Mucosa of descending colon (tissue), 3 donors: ENCODE measurements around the gene SDR42E2. TPM values are rescaled to one million over a fixed set of nuclear protein-coding genes. Genes with fewer than 3 reads are reported as not detected.
"Not testable (repeated sequence)": the region's sequence is repeated elsewhere in the genome, so short reads cannot be mapped to it uniquely, and the experiment has no call there.

ENCODE experiments used
- ATAC-seq: fragments of 200-7000 bp; cut with Tn5 transposase; one replicate; pipeline ENCODE4 v1.9.1; 2020; ENCODE audit warnings: mild to moderate bottlenecking, moderate library complexity
- DNase-seq, 3 donors: peaks; one replicate each; pipeline ENCODE4 v3.0.0-alpha.2; 2020
- H3K36me3 ChIP-seq: fragments of 200-600 bp; one replicate; pipeline ENCODE4 v1.8.0; 2021; ENCODE audit warnings: low read depth, mild to moderate bottlenecking
- H3K4me1 ChIP-seq: fragments of 200-600 bp; one replicate; pipeline ENCODE4 v1.8.0; 2021; ENCODE audit warnings: low read depth, mild to moderate bottlenecking
- H3K4me3 ChIP-seq: fragments of 200-600 bp; one replicate; pipeline ENCODE4 v1.8.0; 2021; ENCODE audit warnings: mild to moderate bottlenecking
- H3K9me3 ChIP-seq: fragments of 200-600 bp; one replicate; pipeline ENCODE4 v1.8.0; 2021; ENCODE audit warnings: mild to moderate bottlenecking
- intact Hi-C, 2 donors: fragments of 100-400 bp; cut with DNase I in 1 of 2; cut with micrococcal nuclease in 1 of 2; formaldehyde crosslinking; loops; one replicate each; pipeline versions ENCODE4 v1.11.0 to v1.11.1; 2022; cut with DNase I, micrococcal nuclease
- total RNA-seq, 3 donors: library from RNA; stranded (reverse); fragmentation: NEBNext Ultra II Directional in 2 of 3; extraction: Animal tissue kit (Norgen Biotek cat#: 25700) in 2 of 3; gene quantifications; one replicate each; pipeline versions ENCODE4 v1.2.1 to v1.2.4, GENCODE V29; 2021 to 2023
- TF ChIP-seq, protein P1 (sequence below): fragments of 200-600 bp; IDR thresholded peaks from one replicate; pipeline ENCODE4 v1.8.0; 2022; ENCODE audit warnings: antibody characterized with exemption, mild to moderate bottlenecking
- donor health status: DM: no; HTN: no; CAD: no; lungs with moderate emphysema.
- donor health status: DM: no; HTN: no; CAD: no.
- donor health status: DM: no; HTN: yes; CAD: no.

The SDR42E2 gene
- total RNA-seq, 3 donors from 2014 or later: not detected

DNA sequence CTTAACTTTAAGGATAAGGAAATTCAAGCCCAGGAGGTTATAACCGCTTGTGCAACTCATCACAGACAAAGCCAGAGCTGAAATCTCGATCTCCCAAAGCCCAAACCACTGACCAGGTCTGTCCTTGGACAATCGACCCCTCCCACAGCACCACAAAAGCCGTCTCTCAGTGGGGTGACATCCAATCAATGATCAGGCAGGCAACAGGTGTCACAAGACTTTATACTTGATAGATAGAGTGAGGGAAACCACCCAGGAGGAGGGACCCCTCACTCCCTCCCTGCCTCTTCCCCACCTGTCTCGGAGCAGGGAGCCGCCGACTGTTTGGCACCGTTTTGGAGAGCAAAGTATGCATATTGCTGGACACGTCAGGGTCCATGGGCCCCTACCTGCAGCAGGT, 14.5 kb upstream of the SDR42E2 start:
- TF ChIP-seq, protein P1, sequence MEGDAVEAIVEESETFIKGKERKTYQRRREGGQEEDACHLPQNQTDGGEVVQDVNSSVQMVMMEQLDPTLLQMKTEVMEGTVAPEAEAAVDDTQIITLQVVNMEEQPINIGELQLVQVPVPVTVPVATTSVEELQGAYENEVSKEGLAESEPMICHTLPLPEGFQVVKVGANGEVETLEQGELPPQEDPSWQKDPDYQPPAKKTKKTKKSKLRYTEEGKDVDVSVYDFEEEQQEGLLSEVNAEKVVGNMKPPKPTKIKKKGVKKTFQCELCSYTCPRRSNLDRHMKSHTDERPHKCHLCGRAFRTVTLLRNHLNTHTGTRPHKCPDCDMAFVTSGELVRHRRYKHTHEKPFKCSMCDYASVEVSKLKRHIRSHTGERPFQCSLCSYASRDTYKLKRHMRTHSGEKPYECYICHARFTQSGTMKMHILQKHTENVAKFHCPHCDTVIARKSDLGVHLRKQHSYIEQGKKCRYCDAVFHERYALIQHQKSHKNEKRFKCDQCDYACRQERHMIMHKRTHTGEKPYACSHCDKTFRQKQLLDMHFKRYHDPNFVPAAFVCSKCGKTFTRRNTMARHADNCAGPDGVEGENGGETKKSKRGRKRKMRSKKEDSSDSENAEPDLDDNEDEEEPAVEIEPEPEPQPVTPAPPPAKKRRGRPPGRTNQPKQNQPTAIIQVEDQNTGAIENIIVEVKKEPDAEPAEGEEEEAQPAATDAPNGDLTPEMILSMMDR: no peak
- ATAC-seq: no peak
- no peak overlapping the region for H3K4me3 ChIP-seq

DNA sequence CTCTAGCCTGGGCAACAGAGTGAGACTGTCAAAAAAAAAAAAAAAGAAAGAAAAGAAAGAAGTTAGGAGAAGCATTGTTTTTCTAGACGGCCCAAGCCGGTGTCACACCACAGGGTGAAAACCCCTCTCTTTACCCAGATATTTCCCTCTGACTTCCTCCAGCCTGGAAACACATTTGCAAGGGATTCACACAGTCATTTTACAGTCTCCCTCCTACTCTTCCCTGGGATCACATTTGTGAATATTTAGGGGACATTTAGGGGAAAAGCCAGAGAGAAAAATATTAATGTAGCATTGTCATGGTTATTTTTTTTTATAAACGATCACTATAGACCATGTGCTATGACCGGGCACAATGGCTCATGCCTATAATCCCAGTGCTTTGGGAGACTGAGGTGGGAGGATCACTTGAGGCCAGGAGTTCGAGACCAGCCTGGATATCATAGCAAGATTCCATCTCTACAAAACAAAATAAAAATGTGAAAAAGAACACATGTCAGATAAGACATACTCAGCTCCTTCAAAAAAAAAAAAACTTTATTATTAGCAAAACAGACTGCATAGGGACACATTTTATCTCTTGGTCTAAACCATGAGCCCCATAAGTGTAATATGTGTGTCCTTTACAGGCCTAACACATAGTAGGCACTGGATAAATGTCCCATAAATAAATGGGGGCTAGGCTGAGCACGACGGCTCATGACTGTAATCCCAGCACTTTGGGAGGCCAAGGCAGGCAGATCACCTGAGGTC, 10.9 kb upstream of the SDR42E2 start:
- Histone ChIP-seq H3K9me3 (no peaks in the 10 kb centered on the region), H3K4me3 (no peak overlapping the region), H3K4me1 (no peaks in the 10 kb centered on the region), H3K36me3 (no peaks in the 10 kb centered on the region)
- TF ChIP-seq, protein P1: no peak
- DNase-seq (no peak), ATAC-seq (no peak)
- intact Hi-C loops: no loop called here

More for the DNA sequence above, 14.5 kb upstream of the SDR42E2 start:
- Histone ChIP-seq H3K9me3 (no peaks in the 10 kb centered on the region), H3K36me3 (no peaks in the 10 kb centered on the region), H3K4me1 (no peaks in the 10 kb centered on the region)
- no peak for DNase-seq
- intact Hi-C loops: no loop called here

DNA sequence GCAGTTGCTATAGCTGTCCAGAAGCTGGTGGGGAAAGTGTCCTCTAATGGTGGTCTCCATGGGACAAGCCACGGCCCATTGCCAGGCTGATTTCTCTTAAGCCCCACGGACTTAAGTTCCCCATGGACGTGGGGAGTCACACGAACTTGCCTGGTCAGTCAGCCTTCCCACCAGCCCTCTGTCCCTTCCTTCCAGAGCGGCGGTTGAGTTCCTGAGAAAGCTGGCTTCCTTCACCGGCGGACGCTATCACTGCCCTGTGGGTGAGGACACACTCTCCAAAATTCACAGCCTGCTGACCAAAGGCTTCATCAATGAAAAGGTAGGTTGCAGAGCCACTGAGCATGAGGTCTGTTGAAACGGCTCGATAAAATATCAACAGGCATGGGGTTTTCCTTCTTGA, 10.0 kb upstream of the SDR42E2 start:
- TF ChIP-seq, protein P1: no peak
- no peak for ATAC-seq
- DNase-seq: no peak

DNA sequence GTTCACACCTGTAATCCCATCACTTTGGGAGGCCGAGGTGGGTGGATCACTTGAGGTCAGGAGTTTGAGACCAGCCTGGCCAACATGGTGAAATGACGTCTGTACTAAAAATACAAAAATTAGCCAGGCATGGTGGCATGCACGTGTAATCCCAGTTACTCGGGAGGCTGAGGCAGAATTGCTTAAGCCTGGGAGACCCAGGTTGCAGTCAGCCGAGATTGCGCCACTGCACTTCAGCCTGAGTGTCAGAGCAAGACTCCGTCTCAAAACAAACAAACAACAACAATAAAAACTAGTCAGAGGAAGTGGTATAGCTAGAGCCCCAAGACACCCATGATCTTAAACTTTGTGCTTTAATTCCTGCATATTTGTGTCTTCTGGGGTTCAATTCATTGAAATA, 9.2 kb upstream of the SDR42E2 start:
- DNase-seq, H3K4me3 ChIP-seq, intact Hi-C loops: not testable (repeated sequence)

More for the DNA sequence above, 10.0 kb upstream of the SDR42E2 start:
- Histone ChIP-seq H3K4me1 (no peaks in the 10 kb centered on the region), H3K36me3 (no peaks in the 10 kb centered on the region), H3K9me3 (no peaks in the 10 kb centered on the region), H3K4me3 (no peak overlapping the region)
- intact Hi-C loops: no loop called here

DNA sequence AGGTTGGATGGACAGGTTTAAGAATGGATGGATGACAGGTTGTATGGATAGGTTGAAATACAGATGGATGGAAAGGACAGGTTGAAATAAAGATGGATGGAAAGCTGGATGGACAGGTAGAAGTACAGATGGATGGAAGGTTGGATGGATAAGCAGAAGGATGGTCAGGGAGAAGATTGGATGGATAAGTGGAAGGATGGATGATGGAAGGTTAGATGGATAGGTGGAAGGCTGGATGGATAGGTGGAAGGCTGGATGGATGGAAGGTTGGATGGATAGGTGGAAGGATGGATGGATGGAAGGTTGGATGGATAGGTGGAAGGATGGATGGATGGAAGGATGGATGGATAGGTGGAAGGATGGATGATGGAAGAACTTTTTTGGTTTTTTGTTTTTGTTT, 905 bp upstream of the SDR42E2 start:
- Histone ChIP-seq H3K4me1 (peaks cover 8% of the 10 kb centered on the region), H3K4me3 (no peak overlapping the region), H3K36me3 (no peaks in the 10 kb centered on the region), H3K9me3 (no peaks in the 10 kb centered on the region)
- DNase-seq (no peak), ATAC-seq (no peak)
- TF ChIP-seq, protein P1: no peak
- intact Hi-C loops: loop anchor here in 1 of 2 donors (10.0 kb wide), 1 partner anchor 57 kb away; no protein-coding TSS in a partner anchor

More for the DNA sequence above, 9.2 kb upstream of the SDR42E2 start:
- H3K4me1 ChIP-seq, ATAC-seq, H3K9me3 ChIP-seq, H3K36me3 ChIP-seq: not testable (repeated sequence)

DNA sequence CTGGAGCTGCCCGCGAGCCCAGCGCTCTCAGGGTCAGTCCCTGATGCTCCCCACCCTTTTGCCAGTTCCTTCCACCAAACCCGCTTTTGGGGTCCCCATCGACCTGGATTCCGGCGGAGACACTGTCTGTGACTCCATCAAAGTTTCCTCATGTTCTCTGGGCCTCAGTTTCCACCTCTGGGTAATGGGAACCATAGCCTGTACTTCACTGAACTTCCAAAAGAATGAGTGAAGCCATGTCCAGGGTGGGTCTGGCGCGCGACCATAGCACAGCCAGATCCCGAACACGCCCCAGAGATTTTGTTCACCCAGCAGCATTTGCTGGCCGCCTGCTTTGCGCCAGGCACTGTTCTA, 327 bp downstream of the SDR42E2 start:
- Histone ChIP-seq H3K4me1 (peaks cover 8% of the 10 kb centered on the region), H3K36me3 (no peaks in the 10 kb centered on the region), H3K9me3 (no peaks in the 10 kb centered on the region), H3K4me3 (no peak overlapping the region)
- DNase-seq: no peak
- ATAC-seq: no peak
- TF ChIP-seq, protein P1: no peak
- intact Hi-C loops: loop anchor here in 1 of 2 donors (10.0 kb wide), 1 partner anchor 58 kb away; no protein-coding TSS in a partner anchor
